Activated CD4-positive, alpha-beta T cell treated with anti-CD3 and anti-CD28 coated beads, Interleukin-2, amount 10 ng/mL, durations not matched to agents 7 days and 5 days (primary cell): ENCODE data around the gene ZNF214. TPM values are rescaled to one million over a fixed set of nuclear protein-coding genes. Genes with fewer than 3 reads are reported as not detected.
"Not testable (repeated sequence)": the region's sequence is repeated elsewhere in the genome, so short reads cannot be mapped to it uniquely, and the experiment has no call there.

Experiments used
- CTCF ChIA-PET: fragments of 350-600 bp; sonication (Branson Sonifier 250); formaldehyde crosslinking; loops from one replicate; lab custom pipeline; 2021; ENCODE audit warnings: antibody characterized with exemption; lab: Charles Lee
- POLR2A ChIA-PET: fragments of 350-600 bp; sonication (Branson Sonifier 250); formaldehyde crosslinking; loops from one replicate; lab custom pipeline; 2021; ENCODE audit warnings: antibody characterized with exemption; lab: Charles Lee
- DNase-seq: peaks from one replicate; pipeline ENCODE4 v3.0.0-alpha.2; 2020
- H3K27ac Mint-ChIP-seq: one replicate; pipeline ENCODE4 v1.8.0; 2021; ENCODE audit warnings: mild to moderate bottlenecking, moderate library complexity, mixed read lengths
- H3K27me3 Mint-ChIP-seq: one replicate; pipeline ENCODE4 v1.8.0; 2021; ENCODE audit warnings: mixed read lengths
- H3K36me3 Mint-ChIP-seq: one replicate; pipeline ENCODE4 v1.8.0; 2021; ENCODE audit warnings: low read depth, mixed read lengths
- H3K4me1 Mint-ChIP-seq: one replicate; pipeline ENCODE4 v1.8.0; 2021; ENCODE audit warnings: mixed read lengths
- H3K4me3 Mint-ChIP-seq: one replicate; pipeline ENCODE4 v1.8.0; 2021; ENCODE audit warnings: mild to moderate bottlenecking, moderate library complexity, mixed read lengths
- H3K9me3 Mint-ChIP-seq: one replicate; pipeline ENCODE4 v1.8.0; 2021; ENCODE audit warnings: mixed read lengths
- total RNA-seq, 2 experiments: library from RNA; stranded (reverse); gene quantifications; one replicate each; pipeline ENCODE4 v1.2.3, GENCODE V29; 2021

Gene ZNF214
- total RNA-seq, 2 experiments from 2014 or later = not detected

GRCh38 chr11:7019500-7020182 lies 505 bp downstream of the ZNF214 start:
- ChIA-PET CTCF (no interaction called here), POLR2A (no interaction called here)
- Mint-ChIP-seq H3K27ac (no peak overlapping the region), H3K27me3 (peaks cover 38% of the 10 kb centered on the region), H3K4me3 (peak overlapping the region; percentile 11), H3K4me1 (peaks cover 3% of the 10 kb centered on the region), H3K9me3 (no peaks in the 10 kb centered on the region), H3K36me3 (no peaks in the 10 kb centered on the region)
- DNase-seq = no peak

GRCh38 chr11:7016011-7016410 lies 4.1 kb downstream of the ZNF214 start:
- peaks cover 3% of the 10 kb centered on the region for H3K4me1 Mint-ChIP-seq
- no peak overlapping the region for H3K4me3 Mint-ChIP-seq
- peaks cover 29% of the 10 kb centered on the region for H3K27me3 Mint-ChIP-seq
- no peak for DNase-seq
- no peaks in the 10 kb centered on the region for H3K36me3 Mint-ChIP-seq
- no peak overlapping the region for H3K27ac Mint-ChIP-seq
- H3K9me3 Mint-ChIP-seq = no peaks in the 10 kb centered on the region
- CTCF ChIA-PET = interaction anchor here (0.6 to 1.1 kb wide), 3 partner anchors 16 to 207 kb away, joined by 3 read pairs; no protein-coding TSS in a partner anchor
- POLR2A ChIA-PET = no interaction called here

GRCh38 chr11:7014118-7014517 lies 6.0 kb downstream of the ZNF214 start:
- Mint-ChIP-seq H3K4me3 (no peak overlapping the region), H3K36me3 (no peaks in the 10 kb centered on the region), H3K4me1 (no peaks in the 10 kb centered on the region), H3K27ac (no peak overlapping the region), H3K27me3 (peaks cover 14% of the 10 kb centered on the region), H3K9me3 (no peaks in the 10 kb centered on the region)
- ChIA-PET CTCF (no interaction called here), POLR2A (no interaction called here)
- DNase-seq = no peak

GRCh38 chr11:7004482-7004881 lies 15.7 kb downstream of the ZNF214 start:
- no peaks in the 10 kb centered on the region for H3K27me3 Mint-ChIP-seq
- no peak overlapping the region for H3K4me3 Mint-ChIP-seq
- no peaks in the 10 kb centered on the region for H3K4me1 Mint-ChIP-seq
- POLR2A ChIA-PET = no interaction called here
- no peaks in the 10 kb centered on the region for H3K36me3 Mint-ChIP-seq
- H3K27ac Mint-ChIP-seq = no peak overlapping the region
- CTCF ChIA-PET = no interaction called here
- no peaks in the 10 kb centered on the region for H3K9me3 Mint-ChIP-seq
- DNase-seq = no peak

- H3K4me1 Mint-ChIP-seq = no peaks in the 10 kb centered on the region
- H3K36me3 Mint-ChIP-seq = no peaks in the 10 kb centered on the region
- H3K9me3 Mint-ChIP-seq = no peaks in the 10 kb centered on the region
- H3K27ac Mint-ChIP-seq = no peak overlapping the region
- H3K4me3 Mint-ChIP-seq = no peak overlapping the region
- no peaks in the 10 kb centered on the region for H3K27me3 Mint-ChIP-seq
- DNase-seq = no peak
- CTCF ChIA-PET = no interaction called here
- POLR2A ChIA-PET = no interaction called here
Measured at GRCh38 chr11:6995703-6996102, 24.4 kb downstream of the ZNF214 start.

GRCh38 chr11:6992457-6993417 lies 27.4 kb downstream of the ZNF214 start:
- Mint-ChIP-seq H3K4me1 (no peaks in the 10 kb centered on the region), H3K27me3 (no peaks in the 10 kb centered on the region), H3K4me3 (no peak overlapping the region), H3K9me3 (no peaks in the 10 kb centered on the region), H3K36me3 (no peaks in the 10 kb centered on the region), H3K27ac (no peak overlapping the region)
- no peak for DNase-seq
- ChIA-PET CTCF (no interaction called here), POLR2A (no interaction called here)

- no peaks in the 10 kb centered on the region for H3K9me3 Mint-ChIP-seq
- ChIA-PET POLR2A (no interaction called here), CTCF (no interaction called here)
- H3K4me1 Mint-ChIP-seq = no peaks in the 10 kb centered on the region
- no peak for DNase-seq
- H3K36me3 Mint-ChIP-seq = no peaks in the 10 kb centered on the region
- H3K27ac Mint-ChIP-seq = no peak overlapping the region
- H3K27me3 Mint-ChIP-seq = no peaks in the 10 kb centered on the region
- no peak overlapping the region for H3K4me3 Mint-ChIP-seq
Measured at GRCh38 chr11:6992026-6992425, 28.1 kb downstream of the ZNF214 start.

GRCh38 chr11:6991227-6991626 lies 28.9 kb downstream of the ZNF214 start:
- Mint-ChIP-seq H3K4me1 (no peaks in the 10 kb centered on the region), H3K36me3 (no peaks in the 10 kb centered on the region), H3K27me3 (no peaks in the 10 kb centered on the region), H3K4me3 (no peak overlapping the region), H3K27ac (no peak overlapping the region), H3K9me3 (no peaks in the 10 kb centered on the region)
- POLR2A ChIA-PET = no interaction called here
- DNase-seq = no peak
- CTCF ChIA-PET = no interaction called here

- Mint-ChIP-seq H3K36me3 (no peaks in the 10 kb centered on the region), H3K4me3 (no peak overlapping the region), H3K4me1 (no peaks in the 10 kb centered on the region), H3K27ac (no peak overlapping the region), H3K9me3 (no peaks in the 10 kb centered on the region), H3K27me3 (no peaks in the 10 kb centered on the region)
- ChIA-PET CTCF (no interaction called here), POLR2A (no interaction called here)
- DNase-seq = no peak
Measured at GRCh38 chr11:6988506-6988905, 31.6 kb downstream of the ZNF214 start.

- POLR2A ChIA-PET = no interaction called here
- CTCF ChIA-PET = no interaction called here
- Mint-ChIP-seq H3K4me3 (no peak overlapping the region), H3K27ac (no peak overlapping the region), H3K4me1 (no peaks in the 10 kb centered on the region), H3K9me3 (no peaks in the 10 kb centered on the region), H3K27me3 (no peaks in the 10 kb centered on the region), H3K36me3 (no peaks in the 10 kb centered on the region)
- DNase-seq = no peak
Measured at GRCh38 chr11:6986487-6986886, 33.7 kb downstream of the ZNF214 start.

- no peaks in the 10 kb centered on the region for H3K27me3 Mint-ChIP-seq
- H3K9me3 Mint-ChIP-seq = no peaks in the 10 kb centered on the region
- CTCF ChIA-PET = no interaction called here
- no peak overlapping the region for H3K4me3 Mint-ChIP-seq
- POLR2A ChIA-PET = no interaction called here
- no peak for DNase-seq
- no peaks in the 10 kb centered on the region for H3K4me1 Mint-ChIP-seq
- H3K27ac Mint-ChIP-seq = no peak overlapping the region
- no peaks in the 10 kb centered on the region for H3K36me3 Mint-ChIP-seq
Measured at GRCh38 chr11:6979365-6979764, 40.8 kb downstream of the ZNF214 start.

GRCh38 chr11:6969854-6970253 lies 50.3 kb downstream of the ZNF214 start:
- POLR2A ChIA-PET, H3K36me3 Mint-ChIP-seq, CTCF ChIA-PET, H3K4me3 Mint-ChIP-seq, H3K9me3 Mint-ChIP-seq, H3K4me1 Mint-ChIP-seq, H3K27me3 Mint-ChIP-seq, H3K27ac Mint-ChIP-seq, DNase-seq: not testable (repeated sequence)

GRCh38 chr11:6968816-6969215 lies 51.3 kb downstream of the ZNF214 start:
- no peaks in the 10 kb centered on the region for H3K36me3 Mint-ChIP-seq
- no peaks in the 10 kb centered on the region for H3K27me3 Mint-ChIP-seq
- H3K9me3 Mint-ChIP-seq = peaks cover 6% of the 10 kb centered on the region
- no peak overlapping the region for H3K27ac Mint-ChIP-seq
- POLR2A ChIA-PET = no interaction called here
- CTCF ChIA-PET = no interaction called here
- H3K4me1 Mint-ChIP-seq = no peaks in the 10 kb centered on the region
- no peak overlapping the region for H3K4me3 Mint-ChIP-seq
- no peak for DNase-seq
